GM11168 (cell line): ENCODE data around the gene ORM1.
"Not testable (repeated sequence)": the region's sequence is repeated elsewhere in the genome, so short reads cannot be mapped to it uniquely, and the experiment has no call there.

ENCODE experiments used
- in situ Hi-C: fragments of 300-500 bp; cut with MboI; formaldehyde crosslinking; loops from one replicate; pipeline ENCODE4 v1.12.0; 2022; ENCODE audit warnings: low sequenced_read_pairs; ENCODE audit not compliant: unreplicated experiment

Gene ORM1

DNA sequence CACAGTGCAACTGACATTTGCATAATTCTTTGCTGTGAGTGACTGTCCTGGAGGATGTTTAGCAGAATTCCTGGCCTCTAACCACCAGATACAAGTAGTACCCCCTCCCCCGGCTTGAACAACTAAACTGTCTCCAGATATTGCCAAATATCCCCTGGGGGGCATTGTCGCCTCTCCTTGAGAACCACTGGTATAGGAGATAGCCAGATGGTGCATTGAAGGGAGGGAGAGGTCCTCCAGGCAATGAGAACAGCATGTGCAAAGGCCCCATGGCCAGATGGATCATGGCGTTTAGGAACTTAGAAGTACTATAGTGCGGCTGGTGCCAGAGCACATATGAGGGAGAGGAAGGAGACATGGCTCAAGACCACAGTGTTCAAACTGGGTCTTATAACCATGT, 18.9 kb upstream of the ORM1 start:
- in situ Hi-C loops: no loop called here

- in situ Hi-C loops: no loop called here
Measured at GRCh38 chr9:114304416-114305188, 18.3 kb upstream of the ORM1 start.

GRCh38 chr9:114307899-114308267, 15.0 kb upstream of the ORM1 start:
- in situ Hi-C loops: no loop called here

GRCh38 chr9:114308361-114308950, 14.4 kb upstream of the ORM1 start:
- in situ Hi-C loops: no loop called here

DNA sequence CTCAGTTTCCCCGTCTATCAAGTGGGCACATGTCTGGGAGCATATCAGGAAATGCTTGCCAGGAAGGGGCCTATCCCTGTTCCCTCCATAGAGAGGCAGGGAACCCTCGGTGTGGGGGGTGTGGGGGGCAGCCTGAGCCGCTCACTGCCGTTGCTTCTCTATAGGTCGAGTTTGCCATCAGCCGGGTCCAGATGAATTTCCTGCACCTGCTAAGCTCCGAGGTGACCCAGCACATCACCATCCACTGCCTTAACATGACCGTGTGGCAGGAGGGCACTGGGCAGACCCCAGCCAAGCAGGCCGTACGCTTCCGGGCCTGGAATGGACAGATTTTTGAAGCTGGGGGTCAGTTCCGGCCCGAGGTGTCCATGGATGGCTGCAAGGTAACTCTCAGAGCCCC, 13.8 kb upstream of the ORM1 start:
- in situ Hi-C loops: no loop called here

DNA sequence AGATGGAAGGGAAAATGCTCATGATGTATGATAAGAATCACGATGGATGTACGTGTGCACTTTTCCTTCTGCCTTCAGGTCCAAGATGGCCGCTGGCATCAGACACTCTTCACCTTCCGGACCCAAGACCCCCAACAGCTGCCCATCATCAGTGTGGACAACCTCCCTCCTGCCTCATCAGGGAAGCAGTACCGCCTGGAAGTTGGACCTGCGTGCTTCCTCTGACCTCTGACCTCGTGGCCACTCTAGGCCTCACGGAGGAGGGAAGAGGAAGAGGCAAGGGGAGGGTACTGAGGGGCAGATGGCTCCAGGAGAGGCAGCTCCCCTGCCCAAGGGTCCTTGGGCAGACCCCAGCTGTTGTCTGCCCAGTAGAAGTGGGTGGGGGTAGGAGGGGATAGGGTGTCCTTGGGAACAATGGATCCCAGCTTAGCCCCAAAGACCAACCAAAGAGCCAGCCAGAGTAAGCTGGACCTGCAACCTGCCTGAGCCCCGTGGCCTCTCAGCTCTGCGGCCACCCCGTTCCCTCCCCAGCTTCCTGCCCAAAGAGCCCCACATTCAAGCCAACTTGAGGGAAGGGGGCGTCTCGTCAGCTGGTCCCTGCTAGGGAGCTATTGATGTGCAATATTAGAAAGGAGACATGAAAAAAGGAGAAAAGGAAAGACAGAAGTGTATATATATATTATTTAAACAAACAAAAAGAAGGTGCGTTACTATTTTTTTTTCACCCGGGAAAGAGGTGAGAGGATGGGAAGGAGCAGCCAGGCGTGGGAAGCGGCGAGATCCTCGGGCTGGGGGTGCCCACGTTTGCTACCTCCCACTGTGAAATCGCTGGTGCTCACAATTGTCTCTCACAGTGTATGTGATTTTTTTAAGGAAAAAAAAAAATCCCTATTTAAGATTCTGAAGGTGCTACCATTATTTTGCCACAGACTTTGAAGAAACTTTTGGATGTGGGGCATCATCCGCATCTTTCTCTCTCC, 12.1 kb upstream of the ORM1 start:
- in situ Hi-C loops: no loop called here

- in situ Hi-C loops: no loop called here
Measured at GRCh38 chr9:114311571-114312512, 11.1 kb upstream of the ORM1 start.

- in situ Hi-C loops: no loop called here
Measured at GRCh38 chr9:114312513-114312875, 10.4 kb upstream of the ORM1 start.

GRCh38 chr9:114313186-114313585, 9.7 kb upstream of the ORM1 start:
- in situ Hi-C loops: no loop called here

GRCh38 chr9:114314256-114314867, 8.5 kb upstream of the ORM1 start:
- in situ Hi-C loops: no loop called here

DNA sequence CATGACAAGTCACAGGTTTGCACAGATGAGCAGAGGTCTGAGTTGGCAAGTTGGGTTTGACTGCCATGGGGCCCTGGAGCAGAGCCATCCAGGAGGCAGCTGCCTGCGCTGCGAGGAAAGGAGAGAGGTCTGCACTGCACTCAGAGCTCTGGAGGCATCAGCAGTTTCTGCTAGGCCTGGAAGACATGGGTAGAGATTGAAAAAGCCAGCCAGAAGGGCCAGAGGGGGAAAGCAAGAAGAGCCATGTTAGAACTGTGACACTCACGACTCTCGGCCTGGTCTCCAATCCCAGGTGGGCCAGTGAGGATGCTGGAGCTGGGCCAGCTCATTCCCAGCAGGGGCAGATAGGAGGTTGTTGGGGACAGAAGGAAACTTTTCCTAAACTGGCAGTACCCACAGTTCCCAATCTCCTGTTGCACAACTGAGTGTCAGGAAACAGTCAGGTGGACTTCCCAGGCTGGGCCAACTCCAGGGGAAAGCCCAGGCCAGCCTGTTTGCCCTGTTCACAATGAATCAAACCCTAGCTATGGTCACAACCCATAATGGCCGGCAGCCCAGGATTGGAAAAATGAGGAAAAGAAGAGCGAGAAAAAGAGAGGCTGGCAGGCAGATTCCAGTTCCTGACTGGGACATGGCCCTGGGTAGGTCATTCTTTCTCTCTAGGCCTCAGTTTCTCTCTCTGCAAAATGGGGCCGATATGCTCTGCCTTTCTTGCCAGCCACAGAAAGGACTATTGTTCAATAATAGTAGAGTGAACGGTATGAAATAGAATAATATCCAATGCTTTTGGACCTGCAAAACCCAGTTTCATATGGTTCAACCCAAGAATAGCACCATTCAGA, 7.8 kb upstream of the ORM1 start:
- in situ Hi-C loops: no loop called here

GRCh38 chr9:114315723-114316363, 7.1 kb upstream of the ORM1 start:
- in situ Hi-C loops: no loop called here

DNA sequence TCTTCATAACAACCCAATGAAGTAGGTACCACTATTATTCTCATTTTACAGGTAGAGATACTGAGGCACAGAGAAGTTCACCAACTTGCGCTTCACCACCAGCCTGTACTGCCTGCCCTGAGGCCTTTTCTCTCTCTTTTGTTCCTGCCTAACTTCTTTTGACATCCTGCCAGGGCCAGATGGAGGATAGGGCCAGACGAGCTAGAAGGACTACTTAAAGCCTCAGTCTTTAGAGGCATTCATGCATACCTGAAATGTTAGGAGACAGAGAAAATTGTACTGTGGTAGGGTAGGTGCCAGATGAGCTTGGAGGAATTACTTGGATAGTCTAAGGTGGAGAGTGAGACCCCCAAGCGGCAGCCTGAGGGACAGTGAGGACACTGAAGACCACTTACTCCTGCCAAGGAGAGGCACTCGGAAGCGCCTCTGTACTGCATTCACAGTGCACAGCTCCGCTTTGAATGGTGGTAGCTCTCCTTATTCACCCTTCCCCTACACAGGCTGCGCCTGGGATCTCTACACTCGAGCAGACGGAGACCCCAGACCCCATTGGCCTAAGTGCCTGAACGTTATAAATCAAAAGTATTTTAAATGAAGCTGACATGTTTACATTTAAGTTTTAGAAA, 6.2 kb upstream of the ORM1 start:
- in situ Hi-C loops: no loop called here

GRCh38 chr9:114317665-114318357, 5.1 kb upstream of the ORM1 start:
- in situ Hi-C loops: no loop called here

DNA sequence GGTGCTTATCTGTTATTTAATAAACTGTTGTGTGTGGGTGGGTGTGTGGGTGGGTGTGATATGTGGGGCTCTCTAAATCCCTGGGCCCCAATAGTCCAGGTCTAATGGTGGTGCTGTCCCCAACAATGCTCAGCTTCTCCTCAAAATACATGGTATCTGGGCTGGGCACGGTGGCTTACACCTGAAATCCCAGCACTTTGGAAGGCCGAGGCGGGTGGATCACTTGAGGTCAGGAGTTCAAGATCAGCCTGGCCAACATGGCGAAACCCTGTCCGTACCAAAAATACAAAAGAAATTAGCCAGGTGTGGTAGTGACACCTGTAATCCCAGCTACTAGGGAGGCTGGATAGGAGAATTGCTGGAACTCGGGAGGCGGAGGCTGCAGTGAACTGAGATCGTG, 4.5 kb upstream of the ORM1 start:
- in situ Hi-C loops: no loop called here

DNA sequence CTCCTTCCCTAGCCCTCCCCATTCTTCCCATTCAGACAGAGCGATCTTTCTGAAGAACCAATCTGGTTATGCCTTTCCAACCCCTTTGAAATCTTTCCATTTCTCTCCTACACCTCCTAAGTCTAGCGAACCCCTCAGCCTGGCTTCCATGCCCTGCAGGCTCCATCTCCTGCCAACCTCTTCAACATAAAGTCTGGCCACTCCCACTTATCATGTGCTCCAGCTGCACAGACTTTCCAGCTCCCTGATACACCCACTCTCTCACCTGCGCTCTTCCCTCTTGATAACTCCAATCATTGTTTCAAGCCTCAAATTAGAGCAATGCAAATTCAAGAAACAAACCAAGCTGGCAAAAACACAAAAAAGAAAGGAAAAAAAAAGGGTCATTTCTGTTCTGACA, 3.8 kb upstream of the ORM1 start:
- in situ Hi-C loops: no loop called here

- in situ Hi-C loops: not testable (repeated sequence)
Measured at GRCh38 chr9:114320710-114321109, 2.2 kb upstream of the ORM1 start.
